Epithelial cell of esophagus (primary cell): ENCODE measurements around the gene ADRM1.

ENCODE experiments used
- DNase-seq: peaks from one replicate; pipeline ENCODE4 v3.0.0; 2010; ENCODE audit warnings: low read depth
- H3K4me3 ChIP-seq: 2 replicates; pipeline ENCODE4 v1.5.1; 2011; ENCODE audit warnings: mild to moderate bottlenecking, low read length, control low read depth
- CTCF ChIP-seq: IDR thresholded peaks from 2 replicates; pipeline ENCODE4 v1.5.1; 2011; ENCODE audit warnings: low read depth, mild to moderate bottlenecking, low read length, control low read depth, inconsistent platforms; ENCODE audit not compliant: insufficient read depth; ENCODE audit errors: missing control alignments

ADRM1 gene

GRCh38 chr20:62302341-62303061 is at the start of gene ADRM1:
ADRM1 (plus strand) TSS chr20:62302997; CDS start chr20:62303569, 572 bp downstream.
- peak within 1 kb of the TSS; percentile 78 for H3K4me3 ChIP-seq
- DNase-seq: peak; percentile 98
- TF ChIP-seq CTCF: peak; percentile 62

GRCh38 chr20:62253398-62253797 is 49.4 kb upstream of the ADRM1 start:
- TF ChIP-seq CTCF: no peak
- no peak for DNase-seq
- H3K4me3 ChIP-seq: no peak overlapping the region

GRCh38 chr20:62254021-62254724 is 48.6 kb upstream of the ADRM1 start:
- DNase-seq: no peak
- TF ChIP-seq CTCF: no peak
- H3K4me3 ChIP-seq: no peak overlapping the region

- DNase-seq: no peak
- no peak for TF ChIP-seq CTCF
- H3K4me3 ChIP-seq: no peak overlapping the region
These were observed 46.8 kb upstream of the ADRM1 start for GRCh38 chr20:62255976-62256375.

- peak; percentile 52 for DNase-seq
- TF ChIP-seq CTCF: no peak
- no peak overlapping the region for H3K4me3 ChIP-seq
These were observed 44.1 kb upstream of the ADRM1 start for GRCh38 chr20:62258499-62259293.

- no peak for DNase-seq
- TF ChIP-seq CTCF: no peak
These were observed 43.6 kb upstream of the ADRM1 start for GRCh38 chr20:62259294-62259565.

More at GRCh38 chr20:62259294-62259565, 43.6 kb upstream of the ADRM1 start:
- no peak overlapping the region for H3K4me3 ChIP-seq
